Stimulated activated CD8-positive, alpha-beta memory T cell treated with anti-CD3 and anti-CD28 coated beads, Interleukin-4, amount 100 ng/mL, for 48 hours (primary cell): ENCODE data around the gene PRODH2.

Source experiments
- DNase-seq: peaks from one replicate; pipeline ENCODE4 v3.0.0-alpha.2; 2020

Gene PRODH2, protein sequence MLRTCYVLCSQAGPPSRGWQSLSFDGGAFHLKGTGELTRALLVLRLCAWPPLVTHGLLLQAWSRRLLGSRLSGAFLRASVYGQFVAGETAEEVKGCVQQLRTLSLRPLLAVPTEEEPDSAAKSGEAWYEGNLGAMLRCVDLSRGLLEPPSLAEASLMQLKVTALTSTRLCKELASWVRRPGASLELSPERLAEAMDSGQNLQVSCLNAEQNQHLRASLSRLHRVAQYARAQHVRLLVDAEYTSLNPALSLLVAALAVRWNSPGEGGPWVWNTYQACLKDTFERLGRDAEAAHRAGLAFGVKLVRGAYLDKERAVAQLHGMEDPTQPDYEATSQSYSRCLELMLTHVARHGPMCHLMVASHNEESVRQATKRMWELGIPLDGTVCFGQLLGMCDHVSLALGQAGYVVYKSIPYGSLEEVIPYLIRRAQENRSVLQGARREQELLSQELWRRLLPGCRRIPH

DNA sequence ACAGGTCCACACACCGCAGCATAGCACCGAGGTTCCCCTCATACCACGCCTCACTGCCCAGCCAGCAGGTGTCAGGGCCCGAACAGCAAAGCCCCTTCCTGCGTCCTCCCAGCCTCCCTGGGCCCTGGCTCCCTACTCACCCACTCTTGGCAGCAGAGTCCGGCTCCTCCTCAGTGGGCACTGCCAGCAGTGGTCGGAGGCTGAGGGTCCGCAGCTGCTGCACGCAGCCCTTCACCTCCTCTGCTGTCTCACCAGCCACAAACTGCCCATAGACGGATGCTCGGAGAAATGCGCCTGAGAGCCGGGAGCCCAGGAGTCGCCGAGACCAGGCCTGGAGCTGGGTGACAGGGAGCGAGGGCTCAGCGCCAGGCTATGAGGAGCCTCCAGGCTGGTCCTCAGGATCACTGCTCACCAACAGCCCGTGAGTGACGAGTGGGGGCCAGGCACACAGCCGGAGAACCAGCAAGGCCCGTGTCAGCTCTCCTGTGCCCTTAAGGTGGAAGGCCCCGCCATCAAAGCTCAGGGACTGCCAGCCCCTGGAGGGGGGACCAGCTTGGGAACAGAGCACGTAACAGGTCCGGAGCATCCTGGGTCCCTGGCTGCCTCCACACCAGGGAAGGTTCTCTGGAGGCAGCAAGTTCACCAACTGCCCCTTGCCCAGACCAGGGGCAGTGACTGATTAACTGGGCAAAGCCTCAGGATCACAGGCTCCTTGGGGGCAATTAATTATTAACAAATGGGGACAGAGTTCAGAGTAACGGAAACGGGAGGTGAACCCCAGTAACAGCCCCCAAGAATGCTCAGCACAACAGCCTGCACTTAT, at the start of gene PRODH2:
Gene PRODH2, minus strand, starts transcription at position 626 of the 823 bp plus-strand sequence. Its CDS starts 40 bp downstream, at position 586.
- no peak for DNase-seq

DNA sequence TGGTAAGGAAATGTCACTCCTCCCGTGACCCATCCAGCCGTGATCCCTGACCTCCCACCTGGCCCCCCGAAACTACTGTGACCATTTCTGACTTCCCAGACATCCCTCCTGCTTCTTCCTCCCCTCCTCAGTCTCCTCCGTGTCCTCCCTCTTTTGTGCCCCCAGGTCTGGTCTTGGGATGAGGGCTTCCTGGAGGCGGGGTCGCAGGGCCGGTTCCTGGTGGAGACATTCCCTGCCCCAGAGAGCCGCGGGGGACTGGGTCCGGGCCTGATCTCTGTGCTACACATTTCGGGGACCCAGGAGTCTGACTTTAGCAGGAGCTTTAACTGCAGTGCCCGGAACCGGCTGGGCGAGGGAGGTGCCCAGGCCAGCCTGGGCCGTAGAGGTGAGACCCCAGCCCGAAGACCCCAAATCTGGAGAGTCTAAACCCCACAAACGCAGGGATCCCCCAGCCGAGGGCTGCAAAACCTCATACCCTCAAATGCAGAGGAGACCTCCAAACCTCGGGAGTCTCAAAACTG, 49.1 kb upstream of the PRODH2 start:
- no peak for DNase-seq

DNA sequence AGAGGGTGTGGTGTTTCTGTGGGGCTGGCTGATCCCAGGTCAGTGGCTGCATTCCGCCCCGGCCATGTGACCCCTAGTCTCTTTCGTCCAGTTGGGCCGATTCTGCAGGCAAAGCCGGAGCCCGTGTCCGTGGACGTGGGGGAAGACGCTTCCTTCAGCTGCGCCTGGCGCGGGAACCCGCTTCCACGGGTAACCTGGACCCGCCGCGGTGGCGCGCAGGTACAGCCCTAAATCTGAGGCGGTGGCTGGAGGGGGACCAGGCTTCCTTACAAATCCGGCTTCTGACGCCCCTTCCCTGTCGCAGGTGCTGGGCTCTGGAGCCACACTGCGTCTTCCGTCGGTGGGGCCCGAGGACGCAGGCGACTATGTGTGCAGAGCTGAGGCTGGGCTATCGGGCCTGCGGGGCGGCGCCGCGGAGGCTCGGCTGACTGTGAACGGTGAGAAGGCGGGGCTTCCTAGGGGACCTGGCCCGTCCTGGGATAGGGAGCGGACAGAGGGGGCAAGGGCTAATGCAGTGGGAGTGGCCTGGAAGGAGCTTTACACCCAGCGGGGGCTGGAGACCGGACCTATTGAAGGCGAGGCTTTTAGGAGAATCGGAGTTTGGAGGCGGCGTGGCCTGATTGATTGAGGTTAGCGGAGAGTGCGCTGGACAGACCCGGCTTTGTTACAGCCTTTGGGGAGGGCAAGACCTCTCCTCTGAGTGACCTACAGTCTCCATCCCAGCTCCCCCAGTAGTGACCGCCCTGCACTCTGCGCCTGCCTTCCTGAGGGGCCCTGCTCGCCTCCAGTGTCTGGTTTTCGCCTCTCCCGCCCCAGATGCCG, 48.4 kb upstream of the PRODH2 start:
- no peak for DNase-seq

DNA sequence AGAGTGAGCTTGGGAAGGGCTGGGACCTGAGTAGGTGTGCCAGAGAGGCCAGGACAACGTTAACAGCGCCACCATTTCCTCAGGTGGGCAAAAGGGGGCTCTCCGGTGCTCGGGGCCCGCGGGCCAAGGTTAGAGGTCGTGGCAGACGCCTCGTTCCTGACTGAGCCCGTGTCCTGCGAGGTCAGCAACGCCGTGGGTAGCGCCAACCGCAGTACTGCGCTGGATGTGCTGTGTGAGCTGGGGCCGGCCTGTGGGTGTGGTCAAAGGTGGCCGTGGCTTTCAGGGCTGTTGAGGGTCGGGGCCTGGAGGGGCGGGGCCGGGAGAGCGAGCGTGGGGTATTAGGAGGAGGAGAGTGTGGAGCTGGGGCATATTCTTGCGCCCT, 47.8 kb upstream of the PRODH2 start:
- no peak for DNase-seq

DNA sequence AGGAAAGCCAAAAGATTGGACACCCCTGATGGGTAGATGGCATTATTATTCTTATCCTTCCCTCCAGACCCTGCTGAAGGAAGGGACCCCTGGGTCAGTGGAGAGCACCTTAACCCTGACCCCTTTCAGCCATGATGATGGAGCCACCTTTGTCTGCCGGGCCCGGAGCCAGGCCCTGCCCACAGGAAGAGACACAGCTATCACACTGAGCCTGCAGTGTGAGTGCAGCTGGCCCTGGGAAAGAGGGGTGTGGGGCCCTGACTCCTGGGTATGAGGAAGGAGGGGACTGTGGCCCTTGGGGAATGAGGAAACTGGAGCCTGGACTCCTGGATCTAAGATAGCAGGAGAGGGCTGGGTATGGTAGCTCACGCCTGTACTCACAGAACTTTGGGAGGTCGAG, 46.8 kb upstream of the PRODH2 start:
- no peak for DNase-seq

DNA sequence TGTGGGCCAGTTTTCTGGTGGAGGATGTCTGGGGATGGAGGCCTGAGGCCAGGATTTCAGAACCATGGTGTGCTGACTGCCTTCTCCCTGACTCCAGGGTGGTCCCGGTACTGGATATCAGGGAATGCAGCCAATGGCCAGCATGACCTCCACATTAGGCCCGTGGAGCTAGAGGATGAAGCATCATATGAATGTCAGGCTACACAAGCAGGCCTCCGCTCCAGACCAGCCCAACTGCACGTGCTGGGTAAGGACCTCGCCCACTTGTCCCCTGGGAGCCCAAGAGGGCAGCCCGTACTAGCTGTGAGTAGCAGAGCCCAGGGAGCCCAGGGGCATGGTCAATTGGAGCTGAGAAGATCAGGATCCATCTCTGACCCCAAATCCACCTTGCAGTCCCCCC, 45.7 kb upstream of the PRODH2 start:
- DNase-seq = no peak

DNA sequence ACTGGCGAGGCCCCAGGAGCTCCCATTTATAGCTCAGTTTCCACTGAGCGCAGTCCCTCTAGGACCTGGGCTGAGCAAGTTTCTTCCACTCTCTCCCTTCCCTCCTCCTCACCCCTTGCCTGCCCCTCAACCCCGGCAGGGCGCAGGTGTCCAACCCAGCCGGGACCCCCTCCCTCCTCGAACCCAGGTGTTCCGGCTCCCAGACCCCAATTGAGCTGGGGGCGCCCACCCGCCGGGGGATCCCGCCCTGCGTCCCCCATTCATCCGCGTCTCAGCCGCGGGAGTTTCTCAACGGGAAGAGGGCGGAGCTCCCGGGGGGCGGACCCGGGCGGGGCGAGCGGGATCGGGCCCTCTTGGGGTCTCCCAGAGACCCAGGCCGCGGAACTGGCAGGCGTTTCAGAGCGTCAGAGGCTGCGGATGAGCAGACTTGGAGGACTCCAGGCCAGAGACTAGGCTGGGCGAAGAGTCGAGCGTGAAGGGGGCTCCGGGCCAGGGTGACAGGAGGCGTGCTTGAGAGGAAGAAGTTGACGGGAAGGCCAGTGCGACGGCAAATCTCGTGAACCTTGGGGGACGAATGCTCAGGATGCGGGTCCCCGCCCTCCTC, 44.0 kb upstream of the PRODH2 start, which contains the start of gene KIRREL2:
Gene KIRREL2, plus strand, starts transcription at position 366 of the 604 bp plus-strand sequence. Its CDS starts 209 bp downstream, at position 575.
- DNase-seq = peak; percentile 66

DNA sequence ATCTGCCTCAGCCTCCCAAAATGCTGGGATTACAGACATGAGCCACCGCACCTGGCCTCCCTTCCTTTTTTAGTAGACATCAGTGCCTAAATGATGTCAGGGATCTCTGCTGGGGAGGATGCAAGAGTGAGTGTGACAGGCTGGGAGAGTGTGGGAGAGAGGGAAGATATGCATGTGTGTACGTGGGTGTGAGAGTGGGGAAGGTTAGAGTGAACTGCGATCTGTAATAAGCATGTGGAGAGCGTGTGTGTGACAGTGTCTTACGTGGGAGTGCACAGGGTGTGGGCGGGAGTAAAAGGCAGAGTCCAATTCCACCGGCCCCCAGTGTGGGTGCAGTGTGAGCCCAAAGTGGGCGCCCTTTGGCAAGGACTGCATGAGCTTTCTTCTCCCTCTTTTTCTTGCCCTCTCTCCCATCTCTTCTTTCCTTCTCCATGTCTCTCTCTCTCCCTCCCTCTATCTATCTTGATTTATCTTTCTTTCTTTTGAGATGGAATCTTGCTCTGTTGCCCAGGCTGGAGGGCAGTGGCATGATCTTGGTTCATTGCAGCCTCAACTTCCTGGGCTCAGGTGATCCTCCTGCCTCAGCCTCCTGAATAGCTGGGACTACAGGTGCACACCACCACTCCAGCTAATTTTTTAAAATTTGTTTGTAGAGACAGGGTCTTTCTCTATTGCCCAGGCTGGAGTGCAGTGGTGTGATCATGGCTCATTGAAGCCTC, 40.6 kb upstream of the PRODH2 start:
- no peak for DNase-seq

DNA sequence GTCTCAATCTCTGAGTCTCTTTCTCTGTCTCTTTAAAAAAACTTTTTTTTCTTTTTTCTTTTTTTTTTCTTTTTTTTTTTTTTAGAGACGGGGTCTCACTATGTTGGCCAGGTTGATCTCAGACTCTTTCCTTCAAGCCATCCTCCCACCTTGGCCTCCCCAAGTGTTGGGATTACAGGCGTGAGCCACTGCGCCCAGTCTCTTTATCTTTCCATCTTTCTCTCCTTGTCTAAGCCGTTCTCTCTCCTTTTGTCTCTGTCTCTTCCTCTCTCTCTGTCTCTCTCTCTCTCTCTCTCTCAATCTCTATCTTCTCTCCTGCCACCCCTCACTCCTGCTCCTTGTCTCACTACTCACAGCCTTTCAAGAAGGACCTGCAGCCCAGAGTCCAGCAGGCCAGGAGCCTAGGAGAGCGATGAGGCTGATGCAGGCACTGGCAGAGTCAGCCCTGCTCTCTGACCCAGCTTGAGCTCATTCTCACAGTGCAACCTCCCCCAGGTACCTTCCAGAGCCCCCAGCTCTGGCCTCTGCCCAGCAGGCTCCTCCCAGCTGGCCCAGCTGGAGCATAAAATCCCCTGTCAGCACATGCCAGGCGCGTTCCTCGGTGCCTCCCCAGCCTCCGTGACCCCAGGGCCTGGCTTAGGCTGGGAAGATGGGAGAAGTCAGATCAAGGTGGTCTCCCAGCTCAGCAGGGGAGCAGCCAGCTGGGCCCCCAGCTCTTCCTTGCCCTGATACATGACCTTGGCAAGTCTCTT, 39.6 kb upstream of the PRODH2 start, which contains the start of gene NPHS1:
Gene NPHS1, minus strand, starts transcription at position 476 of the 752 bp plus-strand sequence. CDS start 667 bp downstream, outside the sequence.
- no peak for DNase-seq

DNA sequence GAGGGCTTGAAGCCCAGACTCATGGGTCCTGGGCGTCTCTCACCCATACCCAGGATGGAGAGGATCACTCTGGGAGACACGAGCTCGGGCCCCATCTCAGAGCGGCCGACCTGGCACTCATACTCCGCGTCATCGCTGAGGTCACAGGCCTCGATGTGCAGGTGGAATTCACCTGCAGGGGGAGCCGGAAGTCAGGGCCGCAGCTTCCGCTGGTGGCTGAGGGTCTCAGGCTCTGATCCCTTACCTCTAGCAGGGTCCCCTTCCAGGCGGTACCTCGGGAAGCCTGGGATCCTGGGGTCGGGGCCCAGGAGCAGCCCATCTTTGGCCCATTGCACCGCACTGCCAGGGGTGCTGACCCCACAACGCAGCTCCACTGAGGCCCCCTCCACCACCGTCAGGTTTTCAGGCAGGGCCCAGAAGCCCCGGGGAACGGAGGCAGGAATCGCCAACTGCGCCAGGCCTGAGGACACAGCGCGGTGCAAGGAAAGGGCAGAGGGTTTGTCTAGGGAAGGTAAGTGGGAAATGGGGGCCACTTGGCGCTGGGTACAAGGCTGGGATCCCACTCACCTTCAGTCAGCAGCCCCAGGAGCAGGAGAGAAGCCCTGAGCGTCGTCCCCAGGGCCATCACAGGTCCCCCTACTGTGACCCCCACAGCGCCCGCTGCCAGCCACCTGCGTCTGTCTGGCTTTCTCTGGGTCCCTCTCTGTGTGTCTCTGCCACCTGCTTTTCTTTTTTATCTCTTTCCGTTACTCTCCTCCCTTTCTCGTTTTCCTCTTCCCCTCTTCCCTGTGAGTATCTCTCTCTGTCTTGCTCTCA, 38.8 kb upstream of the PRODH2 start:
- DNase-seq = peak; percentile 38

DNA sequence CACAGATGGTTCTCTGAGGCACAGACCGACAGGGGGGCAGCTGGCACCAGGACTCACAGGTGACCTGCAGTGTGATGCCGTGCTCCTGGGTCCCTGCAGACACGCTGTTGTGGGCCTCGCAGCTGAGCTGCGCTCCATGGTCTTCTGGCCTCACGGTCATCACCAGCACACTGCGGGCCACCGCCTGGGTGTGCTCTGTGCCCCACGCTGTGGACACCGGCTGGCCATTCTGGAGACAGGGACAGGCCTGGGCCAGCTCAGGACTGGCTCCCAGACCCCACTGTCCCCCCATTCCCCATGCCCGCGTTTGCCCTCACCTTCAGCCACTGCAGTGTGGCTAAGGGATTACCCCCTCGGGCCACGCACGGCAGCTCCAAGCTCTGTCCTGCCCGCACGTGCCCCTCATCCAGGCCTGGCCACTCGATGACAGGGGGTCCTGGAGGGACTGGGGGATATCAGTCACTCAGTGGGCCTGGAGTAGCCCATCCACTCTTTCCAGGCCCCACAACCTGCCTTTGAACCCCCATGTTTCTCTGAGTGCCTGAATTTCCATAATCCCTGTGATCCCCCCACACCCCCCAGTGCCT, 36.4 kb upstream of the PRODH2 start:
- no peak for DNase-seq

DNA sequence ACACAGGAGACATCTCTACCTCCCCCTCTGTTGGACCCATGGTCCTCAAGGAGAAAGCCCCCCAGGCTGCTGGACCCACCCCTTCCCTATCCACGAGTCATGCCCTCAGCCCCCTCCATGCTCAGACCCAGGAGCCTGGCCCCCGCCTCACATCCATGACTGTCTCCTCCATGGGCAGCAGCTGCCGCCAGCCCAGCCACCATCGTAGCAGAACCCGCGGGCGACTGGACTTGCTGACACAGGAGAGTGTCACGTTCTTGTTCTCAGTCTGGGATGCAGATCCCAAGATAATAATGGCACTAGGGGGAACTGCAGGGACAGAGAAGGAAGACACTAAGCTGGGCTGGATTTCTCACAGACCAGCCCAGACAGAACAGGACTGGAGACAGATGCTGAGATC, 35.8 kb upstream of the PRODH2 start:
- no peak for DNase-seq

DNA sequence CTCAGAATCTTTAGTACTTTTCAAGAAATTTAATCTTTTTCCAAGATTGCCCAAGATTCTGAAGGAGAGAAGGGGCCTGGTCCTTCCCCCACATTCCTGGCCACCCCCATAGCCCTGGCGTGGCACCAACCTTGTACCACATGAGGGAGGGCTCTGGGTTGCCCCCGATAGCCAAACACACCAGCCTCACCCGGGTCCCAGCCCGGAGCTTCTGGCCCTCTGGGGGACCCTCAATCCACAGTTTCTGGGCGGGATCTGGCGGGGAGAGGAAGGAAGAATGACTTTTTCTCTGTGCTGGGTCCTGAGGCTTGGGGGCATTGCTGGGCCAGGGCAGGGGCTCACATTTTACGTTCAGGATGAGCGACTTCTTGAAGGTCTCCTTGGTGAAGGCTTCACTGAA, 35.3 kb upstream of the PRODH2 start:
- no peak for DNase-seq

DNA sequence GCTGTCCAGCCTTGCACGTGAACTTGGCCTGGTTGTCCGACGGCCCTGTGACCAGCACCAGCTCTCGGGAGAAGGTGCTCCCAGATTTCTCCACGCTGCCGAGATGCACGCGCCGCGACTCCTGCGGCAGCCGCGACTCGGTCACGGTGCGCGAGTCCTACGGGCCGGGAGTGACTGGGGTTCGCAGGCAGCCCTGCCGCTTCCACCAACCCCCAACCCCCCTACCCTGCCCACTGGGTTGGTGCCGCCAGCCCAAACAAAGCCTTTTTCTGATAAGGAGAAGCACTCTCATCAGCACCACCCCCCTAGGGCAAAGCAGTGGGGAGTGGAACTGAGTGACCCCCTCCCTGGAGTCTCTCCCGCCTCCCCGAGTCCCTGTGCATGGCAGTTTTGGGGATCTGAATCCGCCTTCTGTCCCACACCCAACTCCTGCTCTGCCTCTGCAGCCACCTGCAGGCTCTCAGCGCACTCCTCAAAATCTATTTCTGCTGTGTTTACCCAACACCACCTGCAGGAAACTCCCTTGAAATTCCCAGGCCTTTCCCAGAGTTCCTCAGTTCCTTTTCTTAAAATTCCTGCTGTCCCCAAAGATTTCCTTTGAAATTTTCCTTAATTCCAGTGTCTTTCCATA, 33.5 kb upstream of the PRODH2 start:
- no peak for DNase-seq

DNA sequence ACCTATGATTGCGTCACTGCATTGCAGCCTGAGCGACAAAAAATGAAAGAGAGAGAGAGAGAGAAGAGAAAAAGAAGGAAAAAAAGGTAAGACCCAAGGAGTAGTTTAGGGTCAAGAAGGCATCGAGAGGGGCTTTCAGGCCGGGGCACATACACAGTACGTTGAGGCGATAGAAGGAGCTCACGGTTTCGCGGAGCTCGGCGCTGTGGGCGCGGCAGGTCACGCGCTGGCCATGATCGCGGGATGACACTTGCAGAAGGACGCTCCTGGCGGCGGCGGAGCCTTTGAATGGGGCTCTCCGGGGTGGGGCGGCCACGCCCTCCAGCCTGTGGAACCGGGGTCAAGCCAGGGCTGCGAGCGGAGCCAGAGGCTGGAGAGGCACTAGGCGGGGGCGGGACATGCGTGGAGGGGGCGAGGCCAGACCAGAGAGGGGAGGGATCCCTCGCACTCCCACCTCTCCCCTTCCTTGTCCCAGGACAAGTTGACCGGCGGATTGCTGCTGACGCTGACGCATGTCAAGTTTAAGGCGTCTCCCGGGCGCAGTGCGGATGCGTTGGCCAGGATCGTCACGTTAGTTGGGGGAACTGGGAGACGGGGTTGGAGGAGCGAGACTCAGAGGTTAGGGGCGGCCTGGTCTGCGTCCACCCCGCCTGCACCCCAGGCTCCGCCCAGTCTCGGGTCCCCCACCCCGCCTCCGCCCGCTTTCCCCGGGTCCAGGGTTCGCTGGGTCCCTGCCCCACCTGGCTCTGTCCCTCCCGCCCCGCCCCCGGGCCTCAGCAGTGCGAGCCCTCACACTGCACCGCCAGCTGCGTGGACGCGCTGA, 32.8 kb upstream of the PRODH2 start:
- DNase-seq = peak; percentile 34

DNA sequence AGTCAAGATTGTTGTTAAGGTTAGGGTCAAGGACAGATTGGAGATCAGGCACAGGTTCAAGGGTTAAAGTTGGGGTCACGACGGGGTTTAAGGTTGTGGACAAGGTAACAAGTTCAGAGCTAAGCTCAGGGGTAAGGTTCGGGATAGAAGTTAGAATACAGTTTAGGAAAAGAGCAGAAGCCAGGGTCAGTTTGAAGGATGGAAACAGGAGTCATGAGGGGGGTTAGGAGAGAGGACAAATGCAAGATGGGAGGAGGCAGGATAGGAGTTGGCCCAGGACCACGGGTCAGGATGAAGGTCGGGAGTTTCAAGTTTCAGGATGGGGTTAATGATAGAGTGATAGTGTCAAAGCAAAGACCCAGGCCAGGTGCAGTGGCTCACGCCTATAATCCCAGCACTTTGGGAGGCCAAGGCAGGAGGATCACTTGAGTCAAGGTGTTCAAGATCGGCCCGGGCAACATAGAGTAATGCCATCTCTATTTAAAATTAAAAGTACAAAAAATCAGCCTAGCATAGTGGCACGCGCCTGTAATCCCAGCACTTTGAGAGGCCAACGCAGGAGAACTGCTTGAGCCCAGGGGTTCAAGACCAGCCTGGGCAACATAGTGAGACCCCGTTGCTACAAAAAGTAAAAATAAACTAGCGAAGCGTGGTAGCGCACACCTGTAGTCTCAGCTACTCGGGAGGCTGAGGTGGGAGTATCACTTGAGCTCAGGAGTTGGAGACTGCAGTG, 32.0 kb upstream of the PRODH2 start:
- DNase-seq = no peak
